HCEC 1CT (cell line): ENCODE results near the gene MYL7.
"Not testable (repeated sequence)": the region's sequence is repeated elsewhere in the genome, so short reads cannot be mapped to it uniquely, and the experiment has no call there.

Experiments
- DNase-seq: peaks from one replicate; pipeline ENCODE4 v3.0.0-alpha.2; 2017

Gene MYL7

DNA sequence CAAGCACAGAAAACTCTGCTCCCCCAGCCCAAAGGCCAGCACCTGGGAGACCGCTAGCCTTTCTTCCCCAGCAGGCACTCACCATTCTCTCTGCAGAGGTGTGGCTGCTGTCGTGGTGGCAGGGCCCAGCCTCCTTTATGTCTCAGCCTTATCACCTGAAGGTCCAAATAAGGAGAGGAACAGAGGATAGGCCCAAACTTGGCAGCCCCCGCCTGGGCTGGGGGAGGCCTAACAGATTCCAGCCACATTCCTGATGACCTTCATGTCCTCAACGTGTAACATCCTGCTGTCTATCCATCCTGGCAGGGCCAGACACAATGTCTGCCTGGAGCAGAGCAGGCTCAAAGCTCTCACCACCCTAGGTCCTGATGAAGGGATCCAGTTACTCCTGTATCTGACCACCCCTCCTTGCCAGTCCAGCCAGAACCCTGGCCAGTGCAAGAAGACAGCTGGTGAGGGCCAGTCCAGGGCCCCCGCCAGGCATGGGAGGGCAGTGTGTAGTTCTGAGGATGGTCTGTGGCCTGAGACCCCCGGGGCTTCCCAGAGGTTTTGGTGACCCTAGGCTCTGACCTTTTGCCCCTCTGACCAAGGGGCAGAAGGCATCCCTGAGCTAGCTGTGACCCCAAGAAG, at the start of gene MYL7:
TSS of gene MYL7 (minus strand) at position 112 of the 630 bp plus-strand sequence. CDS start at position 85, 27 bp downstream.
- no peak for DNase-seq

- DNase-seq = no peak
These were observed 49.1 kb upstream of the MYL7 start for GRCh38 chr7:44189993-44190872.

DNA sequence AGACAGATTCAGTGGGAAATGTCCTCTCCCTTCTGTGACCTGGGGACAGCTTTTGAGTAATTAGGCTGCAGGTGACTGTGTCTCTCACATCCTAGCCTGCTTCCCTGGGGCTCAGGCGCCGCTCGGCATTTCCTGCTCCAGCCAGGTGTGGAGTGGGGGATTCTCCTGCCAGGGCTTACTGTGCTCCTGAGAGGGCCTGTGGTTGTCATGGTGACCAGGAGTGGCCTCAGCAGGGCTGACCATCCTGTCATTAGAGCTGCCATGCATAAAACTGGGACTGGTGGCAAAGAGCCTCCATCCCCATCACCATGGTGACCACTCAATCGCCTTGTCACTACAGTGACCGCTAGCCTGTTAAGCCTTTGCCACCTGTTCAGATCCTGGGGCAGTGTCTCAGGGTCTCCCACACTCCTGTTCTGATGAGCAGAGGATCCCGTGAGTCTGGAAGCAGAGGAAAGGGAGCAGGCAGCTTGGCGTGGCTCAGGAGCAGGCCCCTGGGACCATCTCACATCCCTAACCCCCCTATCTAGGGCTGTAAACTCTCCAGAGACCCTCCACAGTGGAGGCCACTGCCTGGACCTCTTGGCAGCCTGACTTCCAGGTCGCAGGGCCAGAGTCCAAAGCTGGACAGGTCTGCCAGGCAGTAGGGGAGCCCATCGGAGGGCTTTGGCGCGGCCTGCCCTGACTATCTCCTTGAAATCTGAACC, 48.3 kb upstream of the MYL7 start, which contains the start of gene GCK:
TSS of gene GCK (minus strand) at position 154 of the 707 bp plus-strand sequence. CDS start 486 bp downstream, outside the sequence.
- no peak for DNase-seq

DNA sequence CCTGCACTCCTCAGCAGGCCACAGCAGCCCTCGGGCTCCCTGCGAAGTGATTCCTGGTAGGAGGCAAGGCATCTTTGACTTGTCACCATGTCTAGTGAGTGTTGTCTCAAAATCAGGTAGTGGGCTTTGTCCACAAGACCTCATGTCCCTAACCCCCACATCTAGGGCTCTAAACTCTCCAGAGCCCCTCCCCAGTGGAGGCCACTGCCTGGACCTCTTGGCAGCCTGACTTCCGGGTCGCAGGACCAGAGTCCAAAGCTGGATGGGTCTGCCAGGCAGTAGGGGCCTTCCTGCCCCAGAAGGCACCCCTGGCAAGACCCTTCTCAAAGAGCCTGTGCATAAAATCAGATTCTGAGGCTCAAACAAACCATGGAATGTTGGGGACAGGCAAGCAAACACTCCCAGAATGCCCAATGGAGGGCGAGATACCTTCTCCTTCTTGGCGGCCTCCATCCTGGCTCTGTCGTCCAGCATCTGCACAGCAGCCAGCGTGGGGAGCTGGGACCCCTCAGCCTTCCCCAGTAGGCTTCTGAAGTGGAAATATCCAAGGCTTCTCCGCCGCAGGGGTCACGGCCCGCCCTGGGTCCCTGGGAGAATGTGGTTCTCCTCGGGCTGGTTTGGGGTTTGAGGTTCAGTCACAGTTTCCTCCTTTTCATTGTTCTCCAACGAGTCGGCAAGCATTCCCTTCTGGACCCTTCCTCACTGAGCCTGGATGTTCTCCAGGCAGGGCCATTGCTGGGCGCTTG, 47.5 kb upstream of the MYL7 start:
- no peak for DNase-seq

DNA sequence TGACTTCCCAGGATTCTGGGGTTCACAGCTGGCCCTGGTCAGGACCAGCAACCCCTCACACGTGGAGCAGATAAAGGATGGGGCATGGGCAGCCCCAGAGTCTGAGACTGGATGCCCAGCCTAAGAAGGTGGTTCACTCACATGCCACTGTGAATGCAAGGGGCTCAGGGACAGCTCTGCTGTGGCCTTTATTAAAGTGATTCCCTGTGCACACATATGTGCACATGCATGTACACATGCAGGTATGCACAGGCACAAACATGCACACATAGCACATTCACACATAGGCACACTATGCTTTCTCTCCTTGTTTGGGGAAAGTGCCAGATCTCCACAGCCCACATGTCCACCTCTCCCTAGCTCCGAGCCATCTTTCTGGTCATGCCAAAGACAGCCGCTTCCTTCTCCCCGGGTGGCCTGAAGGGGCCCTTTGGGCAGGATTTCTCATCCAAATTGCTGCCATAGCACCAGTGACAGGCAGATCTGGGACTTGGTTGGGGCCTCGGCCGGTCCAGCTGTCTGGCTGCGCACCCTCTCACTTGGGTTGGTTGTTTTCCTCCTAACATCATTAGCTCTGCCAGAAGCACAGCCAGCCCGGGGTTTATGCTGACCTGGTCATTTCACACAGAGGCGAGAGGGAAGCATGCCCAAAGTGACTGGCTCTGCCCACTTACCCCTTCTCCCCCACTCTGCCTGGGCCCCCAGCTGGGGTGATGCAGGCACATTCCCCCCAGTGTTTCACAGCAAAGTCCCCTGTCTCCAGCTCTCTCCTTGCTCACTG, 46.7 kb upstream of the MYL7 start:
- DNase-seq = no peak

DNA sequence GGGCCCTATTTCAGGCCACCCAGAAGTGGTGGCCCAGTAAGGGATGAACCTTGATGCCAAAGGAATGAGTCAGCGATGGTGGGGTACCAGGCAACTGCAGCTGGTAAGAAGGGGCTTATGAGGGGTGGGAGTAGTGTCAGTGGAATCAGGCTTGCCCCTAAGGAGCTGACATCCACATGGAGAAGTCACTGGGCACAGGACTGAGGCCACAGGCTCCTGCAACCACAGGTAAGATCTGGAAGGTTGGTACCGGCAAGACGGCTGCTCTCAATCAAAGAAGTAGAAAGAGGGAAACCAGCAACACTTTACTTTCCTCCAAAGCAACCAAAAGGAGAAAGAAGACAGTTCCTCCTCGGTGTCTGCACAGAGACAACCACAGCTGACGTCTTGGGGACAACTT, 45.6 kb upstream of the MYL7 start:
- no peak for DNase-seq

GRCh38 chr7:44185729-44186128, 44.6 kb upstream of the MYL7 start:
- DNase-seq = no peak

DNA sequence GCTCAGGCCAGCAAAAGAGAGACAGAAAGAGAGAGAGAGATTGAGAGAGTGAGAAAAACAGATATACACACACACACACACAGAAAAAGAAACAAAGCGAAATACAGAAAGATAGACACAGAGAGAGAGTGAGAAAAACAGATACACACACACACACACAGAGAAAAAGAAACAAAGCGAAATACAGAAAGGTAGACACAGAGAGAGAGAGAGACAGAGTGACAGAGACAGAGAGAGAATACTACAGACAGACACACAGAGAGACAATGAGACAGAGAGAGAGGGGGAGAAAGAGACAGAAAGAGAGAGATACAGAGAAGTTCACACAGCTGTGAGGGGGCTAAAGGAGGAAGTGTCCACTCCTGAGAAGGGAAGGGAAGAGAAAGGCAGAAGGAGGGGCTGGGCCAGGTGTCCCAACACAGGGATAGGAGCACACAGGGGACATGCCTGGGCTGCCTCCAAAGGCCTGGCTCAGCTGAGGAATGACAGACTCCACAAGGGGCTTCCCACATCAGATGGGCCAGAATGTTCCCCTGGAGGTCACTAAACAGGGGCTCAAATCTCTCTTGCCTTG, 43.8 kb upstream of the MYL7 start:
- DNase-seq = no peak

DNA sequence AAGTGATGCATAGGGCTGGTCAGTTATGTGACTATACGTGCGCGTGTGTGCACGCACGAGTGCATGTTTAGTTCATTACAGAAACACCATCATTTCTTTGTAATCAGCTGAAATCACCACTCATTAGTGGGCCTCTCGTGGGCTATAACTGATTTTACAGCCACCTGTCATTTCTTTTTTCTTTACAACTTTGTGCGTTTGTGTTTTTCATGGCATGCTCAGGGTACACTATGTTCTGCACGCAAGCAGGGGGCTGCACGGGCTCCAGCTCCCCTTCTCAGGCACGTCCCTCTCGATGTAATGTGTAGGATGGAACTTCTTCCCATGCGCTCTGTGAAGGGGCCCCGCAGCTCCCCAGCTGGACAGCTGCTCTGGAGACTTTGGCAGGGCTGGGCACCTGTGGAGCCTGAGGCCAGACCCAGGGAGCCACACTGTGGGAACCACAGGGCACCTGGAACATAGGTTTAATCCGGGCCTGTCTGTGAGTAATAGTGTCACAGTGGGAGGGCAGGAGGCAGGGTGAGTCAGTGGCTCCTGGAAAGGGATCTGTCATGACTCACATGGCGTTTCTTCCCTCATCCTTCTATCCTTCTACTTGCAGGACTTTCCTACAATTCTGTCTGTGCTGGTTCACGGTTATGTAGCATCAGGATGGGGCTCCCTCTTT, 43.2 kb upstream of the MYL7 start:
- peak; percentile 80 for DNase-seq

GRCh38 chr7:44183386-44183785, 42.3 kb upstream of the MYL7 start:
- no peak for DNase-seq

DNA sequence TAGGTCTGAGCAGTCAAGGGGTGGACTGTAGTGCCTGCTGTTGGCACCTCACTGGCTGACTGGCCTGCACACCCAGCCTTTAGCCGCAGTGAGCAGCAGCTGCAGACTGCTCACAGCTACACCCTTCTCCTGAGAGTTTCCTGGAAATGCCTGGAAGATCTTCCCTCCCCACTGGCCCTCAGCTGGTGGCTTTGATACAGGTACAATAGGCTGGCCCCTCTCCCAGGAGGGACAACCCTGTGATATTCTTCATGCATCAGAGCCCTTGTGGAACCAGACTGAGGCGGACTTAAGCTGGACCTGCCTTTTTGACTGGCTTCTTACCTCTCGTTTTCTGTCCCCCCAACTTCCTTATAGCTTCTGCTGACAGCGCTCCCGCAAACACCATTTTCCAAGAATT, 41.7 kb upstream of the MYL7 start:
- no peak for DNase-seq

GRCh38 chr7:44180631-44181030, 39.5 kb upstream of the MYL7 start:
- DNase-seq = no peak

GRCh38 chr7:44177570-44178131, 36.5 kb upstream of the MYL7 start:
- no peak for DNase-seq

- DNase-seq = no peak
These were observed 35.4 kb upstream of the MYL7 start for GRCh38 chr7:44176486-44176885.

GRCh38 chr7:44175730-44176129, 34.6 kb upstream of the MYL7 start:
- no peak for DNase-seq

GRCh38 chr7:44174694-44174948, 33.5 kb upstream of the MYL7 start:
- not testable (repeated sequence) for DNase-seq

DNA sequence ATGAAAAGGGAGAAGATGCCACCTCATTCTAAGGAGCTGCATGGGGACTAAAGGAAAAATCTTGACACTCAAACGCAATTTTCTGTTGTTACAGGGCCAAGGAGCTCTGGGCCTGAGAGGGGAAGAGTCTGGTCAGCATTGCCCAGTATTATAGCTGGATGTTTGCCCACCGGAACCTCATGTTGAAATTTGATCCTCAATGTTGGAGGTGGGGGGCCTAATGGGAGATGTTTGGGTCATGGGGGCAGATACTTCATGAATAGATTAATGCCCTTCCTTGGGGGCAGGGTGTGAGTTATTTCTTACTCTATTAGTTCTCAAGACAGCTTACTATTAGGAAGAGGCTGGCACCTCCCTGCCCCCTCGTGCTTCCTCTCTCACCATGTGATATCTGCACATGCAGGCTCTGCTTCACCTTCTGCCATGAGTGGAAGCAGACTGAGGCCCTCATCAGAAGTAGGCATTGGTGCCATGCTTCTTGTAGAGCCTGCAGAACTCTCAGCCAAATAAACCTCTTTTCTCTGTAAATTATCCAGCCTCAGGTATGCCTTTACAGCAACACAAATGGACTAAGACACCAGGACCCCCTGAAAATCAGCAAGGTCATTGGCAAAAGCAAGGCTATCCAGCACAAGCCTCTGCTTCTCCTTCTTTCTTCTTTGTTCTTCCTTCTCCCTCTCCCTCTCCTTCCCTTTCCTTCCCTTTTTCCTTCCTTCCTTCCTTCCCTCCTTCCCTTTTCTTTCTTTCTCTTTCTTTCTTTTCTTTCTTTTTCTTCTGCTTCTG, 33.0 kb upstream of the MYL7 start:
- DNase-seq = no peak

GRCh38 chr7:44172803-44173424, 31.8 kb upstream of the MYL7 start:
- DNase-seq = no peak

DNA sequence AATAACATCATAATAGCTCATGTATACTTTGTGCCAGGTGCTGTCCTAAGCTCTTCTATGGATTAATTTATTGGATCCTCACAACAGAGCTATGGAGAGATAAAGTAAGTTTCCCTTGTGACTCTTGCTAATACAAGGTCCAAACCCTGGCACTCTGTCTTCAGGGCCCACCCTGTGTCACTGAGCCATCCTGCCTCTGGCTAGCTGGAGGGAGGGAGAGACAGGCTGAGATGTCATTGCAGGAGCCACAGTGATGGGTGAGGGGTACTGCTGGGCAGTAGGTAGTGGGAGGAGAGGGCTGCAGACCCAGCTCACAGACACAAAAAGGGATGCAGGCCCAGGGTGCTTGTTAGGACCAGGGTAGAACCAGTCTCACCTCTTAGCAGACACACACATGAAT, 31.2 kb upstream of the MYL7 start:
- DNase-seq = no peak

DNA sequence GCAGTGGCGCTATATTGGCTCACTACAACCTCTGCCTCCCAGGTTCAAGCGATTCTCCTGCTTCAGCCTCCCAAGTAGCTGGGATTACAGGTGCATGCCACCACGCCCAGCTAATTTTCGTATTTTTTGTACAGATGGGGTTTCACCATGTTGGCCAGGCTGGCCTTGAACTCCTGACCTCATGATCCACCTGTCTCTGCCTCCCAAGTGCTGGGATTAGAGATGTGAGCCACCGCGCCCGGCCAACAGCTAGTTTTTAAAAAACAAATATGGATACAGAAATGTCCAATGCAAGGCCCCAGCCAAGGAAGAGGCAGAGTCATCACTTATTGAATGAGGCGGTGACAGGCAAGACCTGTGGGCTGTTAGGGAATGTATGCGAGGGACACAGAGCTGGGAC, 30.8 kb upstream of the MYL7 start:
- not testable (repeated sequence) for DNase-seq
